ENCODE data around the gene ETF1.

ETF1 gene

GRCh38 chr5:138542956-138543729 lies at the start of gene ETF1:
Gene ETF1 (minus strand): TSS chr5:138543236. CDS start chr5:138542918, 318 bp downstream.
- DNase-seq: peak; percentile 89 to 100 (median 100)

- no peak for DNase-seq
These were observed 45.2 kb upstream of the ETF1 start for GRCh38 chr5:138588013-138588788.

GRCh38 chr5:138585157-138585556 lies 42.1 kb upstream of the ETF1 start:
- DNase-seq: no peak

- no peak for DNase-seq
These were observed 41.1 kb upstream of the ETF1 start for GRCh38 chr5:138583984-138584637.

- no peak for DNase-seq
These were observed 39.9 kb upstream of the ETF1 start for GRCh38 chr5:138582959-138583358.

- DNase-seq: no peak
These were observed 37.7 kb upstream of the ETF1 start for GRCh38 chr5:138580777-138581176.

DNA sequence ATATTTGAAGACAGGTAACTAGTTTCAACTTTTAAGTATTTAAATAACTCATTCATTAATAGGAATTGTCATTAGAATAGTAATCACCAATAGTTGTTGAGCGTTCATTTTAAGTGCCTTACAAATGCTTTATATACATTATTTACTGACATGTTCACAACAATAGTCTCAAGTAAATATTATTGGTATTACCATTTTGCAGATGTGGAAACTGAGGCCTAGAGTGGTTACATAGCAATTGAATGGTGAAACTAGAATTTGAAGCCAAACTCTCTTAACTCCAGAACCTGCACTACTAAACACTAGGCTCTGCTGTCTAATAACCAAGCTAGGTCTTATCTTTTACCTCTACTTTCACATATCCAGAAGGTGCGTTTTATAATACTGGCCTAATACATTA lies 37.0 kb upstream of the ETF1 start:
- no peak for DNase-seq

DNA sequence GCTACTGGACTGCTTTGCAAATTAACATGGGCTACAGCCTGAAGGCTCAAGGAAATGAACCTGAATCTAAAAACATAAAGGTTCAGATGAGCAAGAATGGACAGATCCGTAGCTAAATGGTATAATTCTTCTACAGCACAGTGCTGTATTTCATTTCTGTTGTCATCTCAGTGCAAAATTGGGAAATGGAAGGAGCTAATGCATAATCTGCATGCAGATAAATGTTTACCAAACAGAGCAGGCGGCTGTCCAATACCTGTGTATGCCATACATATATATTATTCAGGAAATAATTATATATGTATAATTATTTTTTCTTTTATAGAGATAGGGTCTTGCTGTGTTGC lies 36.5 kb upstream of the ETF1 start:
- no peak for DNase-seq

- DNase-seq: no peak
These were observed 34.4 kb upstream of the ETF1 start for GRCh38 chr5:138577452-138577851.

- peak; percentile 91 to 100 (median 98) for DNase-seq
These were observed 32.4 kb upstream of the ETF1 start, which contains the start of gene HSPA9 for GRCh38 chr5:138575194-138576015. Gene HSPA9 (minus strand): TSS chr5:138575401. CDS start chr5:138575318, 83 bp downstream.

GRCh38 chr5:138574744-138575193 lies 31.7 kb upstream of the ETF1 start:
- peak in 1 of 51 donors; percentile 48 for DNase-seq

GRCh38 chr5:138573949-138574670 lies 31.1 kb upstream of the ETF1 start:
- DNase-seq: no peak

DNA sequence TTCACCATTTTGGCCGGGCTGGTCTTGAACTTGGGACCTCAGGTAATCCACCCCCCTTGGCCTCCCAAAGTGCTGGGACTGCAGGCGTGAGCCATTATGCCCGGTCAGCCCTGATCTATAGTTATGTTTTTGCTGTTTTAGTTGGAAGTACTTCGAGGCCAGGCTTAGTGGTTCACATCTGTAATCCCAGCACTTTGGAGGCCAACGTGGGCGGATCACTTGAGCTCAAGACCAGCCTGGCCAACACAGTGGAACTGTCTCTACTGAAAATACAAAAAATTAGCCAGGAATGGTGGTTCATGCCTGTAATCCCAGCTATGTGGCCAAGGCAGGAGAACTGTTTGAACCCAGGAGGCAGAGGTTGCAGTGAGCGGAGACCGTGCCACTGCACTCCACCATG lies 30.2 kb upstream of the ETF1 start:
- DNase-seq: no peak

- DNase-seq: no peak
These were observed 27.8 kb upstream of the ETF1 start for GRCh38 chr5:138570871-138571270.

DNA sequence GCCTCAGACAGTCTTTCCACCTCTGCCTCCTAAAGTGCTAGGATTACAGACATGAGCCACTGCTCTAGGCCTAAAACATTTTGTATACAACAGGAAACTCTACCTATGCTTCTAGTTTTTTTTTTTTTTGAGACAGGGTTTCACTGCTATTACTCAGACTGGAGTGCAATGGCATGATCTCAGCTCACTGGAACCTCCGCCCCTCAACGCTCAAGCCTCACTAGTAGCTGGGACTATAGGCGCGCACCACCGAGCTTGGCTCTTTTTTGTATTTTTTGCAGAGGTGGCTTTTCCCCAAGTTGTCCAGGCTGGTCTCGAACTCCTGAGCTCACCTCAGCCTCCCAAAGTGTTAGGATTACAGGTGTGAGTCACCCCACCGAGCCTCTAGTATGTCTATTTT lies 26.7 kb upstream of the ETF1 start:
- no peak for DNase-seq

GRCh38 chr5:138568061-138568824 lies 25.2 kb upstream of the ETF1 start:
- DNase-seq: no peak

GRCh38 chr5:138566792-138567191 lies 23.8 kb upstream of the ETF1 start:
- no peak for DNase-seq

DNA sequence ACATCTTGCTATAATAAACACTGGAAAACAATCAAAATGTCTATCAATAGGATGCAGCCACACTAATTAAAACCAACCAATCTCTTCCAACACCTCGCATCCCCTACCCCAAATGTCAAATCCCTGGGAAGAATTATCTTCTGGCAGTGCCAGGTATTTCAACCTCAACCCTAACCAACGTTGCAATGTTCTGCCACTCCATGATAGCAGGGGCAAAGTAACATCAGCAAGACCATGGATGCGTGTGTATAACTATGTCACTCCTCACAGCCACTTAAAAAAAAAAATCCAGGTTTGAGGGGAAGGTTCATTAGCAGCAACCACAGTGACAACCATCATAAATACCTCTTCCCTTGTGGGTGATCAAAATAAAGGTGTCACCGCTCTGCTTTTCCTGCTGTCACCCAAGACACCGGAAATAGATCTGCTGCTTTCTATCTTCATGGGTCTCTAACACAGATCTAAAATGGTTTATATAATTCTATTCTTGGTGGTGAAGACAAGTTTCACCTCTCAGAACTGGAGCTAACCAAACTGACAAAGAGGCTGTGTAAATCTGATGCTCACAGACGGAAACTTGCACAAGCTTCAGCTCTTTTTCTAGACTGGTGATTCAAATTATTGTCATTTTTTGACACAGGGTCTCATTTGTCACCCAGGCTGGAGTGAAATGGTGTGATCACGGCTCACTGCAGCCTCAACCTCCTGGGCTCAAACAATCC lies 22.2 kb upstream of the ETF1 start:
- no peak for DNase-seq

DNA sequence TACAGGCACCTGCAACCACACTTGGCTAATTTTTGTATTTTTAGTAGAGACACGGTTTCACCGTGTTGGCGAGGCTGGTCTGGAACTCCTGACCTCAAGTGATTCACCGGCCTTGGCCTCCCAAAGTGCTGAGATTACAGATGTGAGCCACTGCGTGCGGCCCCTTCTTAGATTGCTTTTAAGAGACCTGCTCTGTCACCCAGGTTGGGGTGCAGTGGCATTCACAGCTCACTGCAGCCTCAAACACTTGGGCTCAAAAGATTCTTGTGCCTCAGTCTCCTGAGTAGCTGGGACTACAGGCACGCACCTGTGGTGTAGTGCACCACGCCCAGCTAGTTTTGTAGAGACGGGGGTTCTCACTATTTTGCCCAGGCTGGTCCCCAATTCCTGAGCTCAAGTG lies 21.2 kb upstream of the ETF1 start:
- no peak for DNase-seq
